ENCODE data around the gene KYAT1.

Gene KYAT1

GRCh38 chr9:128903871-128904620 is 22.3 kb upstream of the KYAT1 start:
- no peak for TF ChIP-seq CTCF (IDR thresholded peaks at IDR 0.05; ENCODE audit: unreplicated experiment in 3 of 3)
- H3K9me3 Mint-ChIP-seq = no peaks in the 10 kb centered on the region
- peaks cover 4% of the 10 kb centered on the region for H3K4me1 Mint-ChIP-seq
- H3K27ac Mint-ChIP-seq = no peak overlapping the region
- H3K36me3 Mint-ChIP-seq (ENCODE audit: low read depth) = peaks cover 19% of the 10 kb centered on the region
- H3K27me3 Mint-ChIP-seq (ENCODE audit: low read depth) = no peaks in the 10 kb centered on the region
- H3K4me3 Mint-ChIP-seq = no peak overlapping the region

GRCh38 chr9:128903079-128903461 is 21.3 kb upstream of the KYAT1 start:
- Mint-ChIP-seq H3K27me3 (ENCODE audit: low read depth) (peaks cover 3% of the 10 kb centered on the region), H3K36me3 (ENCODE audit: low read depth) (peaks cover 14% of the 10 kb centered on the region), H3K4me1 (no peaks in the 10 kb centered on the region), H3K4me3 (no peak overlapping the region), H3K9me3 (no peaks in the 10 kb centered on the region), H3K27ac (no peak overlapping the region)
- TF ChIP-seq CTCF (IDR thresholded peaks at IDR 0.05; ENCODE audit: unreplicated experiment in 3 of 3) = no peak

- H3K4me3 Mint-ChIP-seq = no peak overlapping the region
- TF ChIP-seq CTCF (IDR thresholded peaks at IDR 0.05; ENCODE audit: unreplicated experiment in 3 of 3) = no peak
- H3K4me1 Mint-ChIP-seq = no peaks in the 10 kb centered on the region
- H3K27ac Mint-ChIP-seq = no peak overlapping the region
- peaks cover 3% of the 10 kb centered on the region for H3K27me3 Mint-ChIP-seq (ENCODE audit: low read depth)
- H3K36me3 Mint-ChIP-seq (ENCODE audit: low read depth) = peaks cover 13% of the 10 kb centered on the region
- no peaks in the 10 kb centered on the region for H3K9me3 Mint-ChIP-seq
Measured at GRCh38 chr9:128902351-128903078, 20.8 kb upstream of the KYAT1 start.

GRCh38 chr9:128901822-128902221 is 20.1 kb upstream of the KYAT1 start:
- Mint-ChIP-seq H3K27ac (no peak overlapping the region), H3K9me3 (no peaks in the 10 kb centered on the region), H3K27me3 (ENCODE audit: low read depth) (peaks cover 3% of the 10 kb centered on the region), H3K4me1 (no peaks in the 10 kb centered on the region), H3K4me3 (no peak overlapping the region), H3K36me3 (ENCODE audit: low read depth) (peaks cover 13% of the 10 kb centered on the region)
- TF ChIP-seq CTCF (IDR thresholded peaks at IDR 0.05; ENCODE audit: unreplicated experiment in 3 of 3) = no peak

GRCh38 chr9:128901379-128901778 is 19.6 kb upstream of the KYAT1 start:
- Mint-ChIP-seq H3K27ac (no peak overlapping the region), H3K9me3 (no peaks in the 10 kb centered on the region), H3K36me3 (ENCODE audit: low read depth) (peaks cover 13% of the 10 kb centered on the region), H3K27me3 (ENCODE audit: low read depth) (peaks cover 3% of the 10 kb centered on the region), H3K4me1 (peaks cover under 1% of the 10 kb centered on the region), H3K4me3 (no peak overlapping the region)
- TF ChIP-seq CTCF (IDR thresholded peaks at IDR 0.05; ENCODE audit: unreplicated experiment in 3 of 3) = no peak

All from nephron (organoid).